ENCODE measurements around the gene MOCS2. TPM values are rescaled to one million over a fixed set of nuclear protein-coding genes. Genes with fewer than 3 reads are reported as not detected.

MOCS2 gene
- total RNA-seq, 1 experiment from 2014 or later = 23.6 TPM

- intact Hi-C loops (cut with micrococcal nuclease; ENCODE audit: unreplicated experiment) = no loop called here
- H3F3A ChIP-seq (ENCODE audit: insufficient read depth, low read depth) = peaks cover 3% of the 10 kb centered on the region
- no TSS peak for BruUV-seq (replicated peaks)
- H3K27me3 ChIP-seq (ENCODE audit: insufficient read depth, low read depth) = no peaks in the 10 kb centered on the region
- TF ChIP-seq EZH2 (IDR thresholded peaks at IDR 0.05; ENCODE audit: low read depth) = no peak
- no peak for TF ChIP-seq CTCF (conservative IDR thresholded peaks at IDR 0.05)
- ChIA-PET POLR2A (ENCODE audit: unreplicated experiment) (no interaction called here), CTCF (interaction anchor here (1.2 kb wide), 1 partner anchor 123 kb away, joined by 3 read pairs; no protein-coding TSS in a partner anchor)
- no peaks in the 10 kb centered on the region for H3K4me1 ChIP-seq (replicated peaks; ENCODE audit: insufficient read depth)
- peaks cover 59% of the 10 kb centered on the region for H3K36me3 ChIP-seq (ENCODE audit: low read depth)
- H4K20me1 ChIP-seq (ENCODE audit: insufficient read depth) = no peaks in the 10 kb centered on the region; the same call in 1 of the 2 replicates
- H2AFZ ChIP-seq = no peak overlapping the region
- DNase-seq = no peak
- no peaks in the 10 kb centered on the region for H3K9me2 ChIP-seq (ENCODE audit: insufficient read depth)
- no peak overlapping the region for H3K4me2 ChIP-seq
- H3K27ac ChIP-seq = no peak overlapping the region
- H3K79me2 ChIP-seq (ENCODE audit: low read depth) = no peaks in the 10 kb centered on the region
- no peak overlapping the region for H3K4me3 ChIP-seq
- H3K9me3 ChIP-seq (ENCODE audit: insufficient read depth, low read depth) = no peaks in the 10 kb centered on the region
These were observed 38.3 kb downstream of the MOCS2 start for GRCh38 chr5:53071298-53071697.

GRCh38 chr5:53069626-53070025 lies 39.9 kb downstream of the MOCS2 start:
- Histone ChIP-seq H3K27ac (no peak overlapping the region), H3K36me3 (ENCODE audit: low read depth) (peaks cover 61% of the 10 kb centered on the region), H3K4me2 (no peak overlapping the region), H3K4me1 (replicated peaks; ENCODE audit: insufficient read depth) (no peaks in the 10 kb centered on the region), H4K20me1 (ENCODE audit: insufficient read depth) (no peaks in the 10 kb centered on the region; the same call in 1 of the 2 replicates), H3K79me2 (ENCODE audit: low read depth) (no peaks in the 10 kb centered on the region), H3F3A (ENCODE audit: insufficient read depth, low read depth) (no peaks in the 10 kb centered on the region; the same call in none of the 2 replicates), H2AFZ (no peak overlapping the region), H3K4me3 (no peak overlapping the region), H3K9me3 (ENCODE audit: insufficient read depth, low read depth) (no peaks in the 10 kb centered on the region), H3K9me2 (ENCODE audit: insufficient read depth) (no peaks in the 10 kb centered on the region), H3K27me3 (ENCODE audit: insufficient read depth, low read depth) (no peaks in the 10 kb centered on the region)
- ChIA-PET POLR2A (ENCODE audit: unreplicated experiment) (no interaction called here), CTCF (no interaction called here)
- no TSS peak for BruUV-seq (replicated peaks)
- TF ChIP-seq CTCF (conservative IDR thresholded peaks at IDR 0.05) (no peak), EZH2 (IDR thresholded peaks at IDR 0.05; ENCODE audit: low read depth) (no peak)
- DNase-seq = no peak
- intact Hi-C loops (cut with micrococcal nuclease; ENCODE audit: unreplicated experiment) = no loop called here

- no peaks in the 10 kb centered on the region for H3K9me3 ChIP-seq (ENCODE audit: insufficient read depth, low read depth)
- CTCF ChIA-PET = no interaction called here
- no peaks in the 10 kb centered on the region for H3K4me1 ChIP-seq (replicated peaks; ENCODE audit: insufficient read depth)
- BruUV-seq (replicated peaks) = no TSS peak
- no peak overlapping the region for H3K4me2 ChIP-seq
- H3K36me3 ChIP-seq (ENCODE audit: low read depth) = peaks cover 56% of the 10 kb centered on the region
- no peak overlapping the region for H2AFZ ChIP-seq
- intact Hi-C loops (cut with micrococcal nuclease; ENCODE audit: unreplicated experiment) = no loop called here
- no peaks in the 10 kb centered on the region; the same call in 1 of the 2 replicates for H4K20me1 ChIP-seq (ENCODE audit: insufficient read depth)
- no peaks in the 10 kb centered on the region for H3K79me2 ChIP-seq (ENCODE audit: low read depth)
- H3K27ac ChIP-seq = no peak overlapping the region
- H3K27me3 ChIP-seq (ENCODE audit: insufficient read depth, low read depth) = no peaks in the 10 kb centered on the region
- no peak overlapping the region for H3K4me3 ChIP-seq
- H3F3A ChIP-seq (ENCODE audit: insufficient read depth, low read depth) = no peaks in the 10 kb centered on the region; the same call in none of the 2 replicates
- POLR2A ChIA-PET (ENCODE audit: unreplicated experiment) = no interaction called here
- DNase-seq = no peak
- TF ChIP-seq CTCF (conservative IDR thresholded peaks at IDR 0.05) = no peak
- no peaks in the 10 kb centered on the region for H3K9me2 ChIP-seq (ENCODE audit: insufficient read depth)
These were observed 41.2 kb downstream of the MOCS2 start for GRCh38 chr5:53068291-53068836.
